ENCODE data around the gene KCNH5.

KCNH5 gene

GRCh38 chr14:63078569-63078968 is 33.3 kb upstream of the KCNH5 start:
- Histone ChIP-seq H3K9ac (ENCODE audit: low read length) (no peak overlapping the region), H3K27me3 (ENCODE audit: low read length) (no peaks in the 10 kb centered on the region)
- TF ChIP-seq CTCF (IDR thresholded peaks at IDR 0.05; ENCODE audit: insufficient read depth, low read length, poor library complexity, severe bottlenecking) (no peak), EZH2phosphoT487 (conservative IDR thresholded peaks at IDR 0.05; ENCODE audit: low read length) (no peak)

GRCh38 chr14:63076488-63076887 is 31.2 kb upstream of the KCNH5 start:
- Histone ChIP-seq H3F3A (ENCODE audit: insufficient read depth) (no peaks in the 10 kb centered on the region), H3K27me3 (ENCODE audit: low read length) (no peaks in the 10 kb centered on the region), H2AFZ (ENCODE audit: low read depth, low read length, severe bottlenecking) (no peak overlapping the region), H3K9me2 (replicated peaks; ENCODE audit: insufficient read depth, low read length) (no peaks in the 10 kb centered on the region), H3K4me2 (ENCODE audit: low read depth, low read length, poor library complexity, severe bottlenecking) (no peak overlapping the region), H3K27ac (ENCODE audit: low read depth, low read length) (no peak overlapping the region), H3K9ac (ENCODE audit: low read length) (no peak overlapping the region), H4K20me1 (ENCODE audit: low read depth, low read length) (no peaks in the 10 kb centered on the region), H3K79me2 (ENCODE audit: insufficient read depth, low read length) (no peaks in the 10 kb centered on the region), H3K4me3 (ENCODE audit: insufficient read depth, low read length, poor library complexity, severe bottlenecking) (no peak overlapping the region), H3K36me3 (ENCODE audit: low read length) (no peaks in the 10 kb centered on the region), H3K9me3 (ENCODE audit: insufficient read depth, low read length) (no peaks in the 10 kb centered on the region)
- TF ChIP-seq EZH2phosphoT487 (conservative IDR thresholded peaks at IDR 0.05; ENCODE audit: low read length) (no peak), CTCF (IDR thresholded peaks at IDR 0.05; ENCODE audit: insufficient read depth, low read length, poor library complexity, severe bottlenecking) (no peak)

More at GRCh38 chr14:63078569-63078968, 33.3 kb upstream of the KCNH5 start:
- Histone ChIP-seq H3K4me2 (ENCODE audit: low read depth, low read length, poor library complexity, severe bottlenecking) (no peak overlapping the region), H3K4me3 (ENCODE audit: insufficient read depth, low read length, poor library complexity, severe bottlenecking) (no peak overlapping the region), H3K9me2 (replicated peaks; ENCODE audit: insufficient read depth, low read length) (no peaks in the 10 kb centered on the region), H3F3A (ENCODE audit: insufficient read depth) (no peaks in the 10 kb centered on the region), H3K79me2 (ENCODE audit: insufficient read depth, low read length) (no peaks in the 10 kb centered on the region), H4K20me1 (ENCODE audit: low read depth, low read length) (no peaks in the 10 kb centered on the region), H2AFZ (ENCODE audit: low read depth, low read length, severe bottlenecking) (no peak overlapping the region), H3K27ac (ENCODE audit: low read depth, low read length) (no peak overlapping the region), H3K9me3 (ENCODE audit: insufficient read depth, low read length) (no peaks in the 10 kb centered on the region), H3K36me3 (ENCODE audit: low read length) (no peaks in the 10 kb centered on the region)

- no peaks in the 10 kb centered on the region for H4K20me1 ChIP-seq (ENCODE audit: low read depth, low read length)
- H3K9me2 ChIP-seq (replicated peaks; ENCODE audit: insufficient read depth, low read length): no peaks in the 10 kb centered on the region
- H3K9ac ChIP-seq (ENCODE audit: low read length): no peak overlapping the region
- H3K36me3 ChIP-seq (ENCODE audit: low read length): no peaks in the 10 kb centered on the region
- no peak for TF ChIP-seq EZH2phosphoT487 (conservative IDR thresholded peaks at IDR 0.05; ENCODE audit: low read length)
- no peak for TF ChIP-seq CTCF (IDR thresholded peaks at IDR 0.05; ENCODE audit: insufficient read depth, low read length, poor library complexity, severe bottlenecking)
- H3F3A ChIP-seq (ENCODE audit: insufficient read depth): no peaks in the 10 kb centered on the region
- no peaks in the 10 kb centered on the region for H3K27me3 ChIP-seq (ENCODE audit: low read length)
- no peaks in the 10 kb centered on the region for H3K79me2 ChIP-seq (ENCODE audit: insufficient read depth, low read length)
- H3K4me3 ChIP-seq (ENCODE audit: insufficient read depth, low read length, poor library complexity, severe bottlenecking): no peak overlapping the region
- H3K27ac ChIP-seq (ENCODE audit: low read depth, low read length): no peak overlapping the region
- H3K9me3 ChIP-seq (ENCODE audit: insufficient read depth, low read length): no peaks in the 10 kb centered on the region
- no peak overlapping the region for H2AFZ ChIP-seq (ENCODE audit: low read depth, low read length, severe bottlenecking)
- no peak overlapping the region for H3K4me2 ChIP-seq (ENCODE audit: low read depth, low read length, poor library complexity, severe bottlenecking)
These were observed 10.4 kb upstream of the KCNH5 start for GRCh38 chr14:63055631-63056030.
